IMR-90 (cell line): ENCODE results near the gene SLCO6A1. TPM values are rescaled to one million over a fixed set of nuclear protein-coding genes. Genes with fewer than 3 reads are reported as not detected.

Experiments
- ATAC-seq: fragments of 200-7000 bp; cut with Tn5 transposase; 2 replicates; pipeline ENCODE4 v1.9.1; 2020; ENCODE audit warnings: low read depth, mild to moderate bottlenecking, moderate library complexity
- BruUV-seq: library from RNA; stranded (reverse); fragments of 400-500 nt; replicated peaks from 2 replicates; lab custom pipeline; 2021; lab: Mats Ljungman, UMichigan
- CTCF ChIA-PET: fragments of 300-600 bp; formaldehyde crosslinking; extraction: SDS; loops from one replicate; lab custom pipeline; 2021; ENCODE audit warnings: antibody characterized with exemption; lab: Yijun Ruan, JAX
- POLR2A ChIA-PET: fragments of 300-600 bp; sonication (Branson Sonifier 250); formaldehyde crosslinking; loops from one replicate; lab custom pipeline; 2022; ENCODE audit warnings: antibody characterized with exemption; ENCODE audit not compliant: unreplicated experiment; lab: Charles Lee
- DNase-seq: peaks from one replicate; pipeline ENCODE4 v3.0.0; 2013
- H2AFZ ChIP-seq: replicated peaks from 2 replicates; pipeline ENCODE3; 2013; ENCODE audit warnings: low read length, mild to moderate bottlenecking; ENCODE audit not compliant: poor library complexity
- H2AK5ac ChIP-seq: 2 replicates; pipeline ENCODE4 v1.6.1; 2013; ENCODE audit warnings: low read depth, low read length, inconsistent platforms
- H2AK9ac ChIP-seq: replicated peaks from 2 replicates; pipeline ENCODE3; 2013; ENCODE audit warnings: mild to moderate bottlenecking, low read depth, low read length, moderate library complexity; ENCODE audit not compliant: poor library complexity
- H2BK120ac ChIP-seq: 2 replicates; pipeline ENCODE4 v1.6.1; 2013; ENCODE audit warnings: low read depth, low read length, inconsistent platforms
- H2BK15ac ChIP-seq: 3 replicates; pipeline ENCODE4 v1.6.1; 2013; ENCODE audit warnings: low read depth, low read length, inconsistent platforms
- H2BK20ac ChIP-seq: 2 replicates; pipeline ENCODE4 v1.6.1; 2013; ENCODE audit warnings: low read depth, mild to moderate bottlenecking, inconsistent platforms, low read length, moderate library complexity
- H2BK5ac ChIP-seq: 2 replicates; pipeline ENCODE4 v1.6.1; 2013; ENCODE audit warnings: mild to moderate bottlenecking, low read depth, low read length, inconsistent platforms; ENCODE audit not compliant: poor library complexity, severe bottlenecking
- H3K14ac ChIP-seq: replicated peaks from 2 replicates; pipeline ENCODE4 v1.6.1; 2013; ENCODE audit warnings: low read depth, low read length, inconsistent platforms
- H3K18ac ChIP-seq: 2 replicates; pipeline ENCODE4 v1.6.1; 2013; ENCODE audit warnings: low read depth, low read length, control low read depth
- H3K23ac ChIP-seq: 2 replicates; pipeline ENCODE4 v1.6.1; 2013; ENCODE audit warnings: low read depth, low read length, inconsistent platforms
- H3K27ac ChIP-seq: 2 replicates; pipeline ENCODE4 v1.5.1; 2013; ENCODE audit warnings: mild to moderate bottlenecking, control low read depth, low read length; ENCODE audit not compliant: insufficient read depth
- H3K27me3 ChIP-seq: 2 replicates; pipeline ENCODE4 v1.6.1; 2013; ENCODE audit warnings: low read length; ENCODE audit not compliant: control insufficient read depth, insufficient read depth
- H3K36me3 ChIP-seq: 2 replicates; pipeline ENCODE4 v1.6.1; 2013; ENCODE audit warnings: low read length, mixed read lengths; ENCODE audit not compliant: control insufficient read depth, insufficient read depth
- H3K4ac ChIP-seq: 2 replicates; pipeline ENCODE4 v1.6.1; 2013; ENCODE audit warnings: low read depth, low read length, inconsistent platforms
- H3K4me1 ChIP-seq: 2 replicates; pipeline ENCODE4 v1.6.1; 2013; ENCODE audit warnings: low read length, mixed read lengths; ENCODE audit not compliant: control insufficient read depth, insufficient read depth
- H3K4me2 ChIP-seq: 2 replicates; pipeline ENCODE4 v1.6.1; 2013; ENCODE audit warnings: low read depth, mild to moderate bottlenecking, control low read depth, low read length, moderate library complexity
- H3K4me3 ChIP-seq: 2 replicates; pipeline ENCODE4 v1.5.1; 2013; ENCODE audit warnings: low read depth, mild to moderate bottlenecking, control low read depth, low read length, moderate library complexity; ENCODE audit not compliant: insufficient read depth
- H3K56ac ChIP-seq: 2 replicates; pipeline ENCODE4 v1.6.1; 2013; ENCODE audit warnings: low read length, inconsistent platforms; ENCODE audit not compliant: insufficient read depth; ENCODE audit errors: extremely low read depth
- H3K79me1 ChIP-seq, 2 experiments: 2 replicates each; pipeline ENCODE4 v1.6.1; 2013; ENCODE audit warnings: low read length in 2 of 2, inconsistent platforms in 1 of 2, low read depth in 1 of 2
- H3K9ac ChIP-seq: 2 replicates; pipeline ENCODE4 v1.6.1; 2013; ENCODE audit warnings: low read depth, low read length, control low read depth
- H3K9me1 ChIP-seq: 2 replicates; pipeline ENCODE4 v1.6.1; 2013; ENCODE audit warnings: low read length, inconsistent platforms; ENCODE audit not compliant: insufficient read depth
- H3K9me3 ChIP-seq: 2 replicates; pipeline ENCODE4 v1.6.1; 2013; ENCODE audit warnings: low read length; ENCODE audit not compliant: control insufficient read depth, insufficient read depth
- H4K20me1 ChIP-seq: 2 replicates; pipeline ENCODE4 v1.6.1; 2013; ENCODE audit warnings: low read length, inconsistent platforms; ENCODE audit not compliant: insufficient read depth
- H4K5ac ChIP-seq: 2 replicates; pipeline ENCODE4 v1.6.1; 2013; ENCODE audit warnings: mild to moderate bottlenecking, low read depth, low read length, control low read depth
- H4K8ac ChIP-seq, 2 experiments: 2 replicates each; pipeline ENCODE4 v1.6.1; 2013; ENCODE audit warnings: low read depth in 2 of 2, low read length in 2 of 2, control low read depth in 1 of 2, inconsistent platforms in 1 of 2
- H4K91ac ChIP-seq: 2 replicates; pipeline ENCODE4 v1.6.1; 2013; ENCODE audit warnings: low read depth, low read length, inconsistent platforms; ENCODE audit not compliant: insufficient read depth
- BHLHE40 ChIP-seq: fragments of 150-350 bp; IDR thresholded peaks from 2 replicates; pipeline ENCODE4 v1.6.1; 2016; ENCODE audit warnings: mild to moderate bottlenecking, low read depth, low read length
- CEBPB ChIP-seq: IDR thresholded peaks from 2 replicates; pipeline ENCODE4 v1.6.1; 2012; ENCODE audit warnings: low read depth, low read length, improper control_type of control experiment
- CHD1 ChIP-seq: IDR thresholded peaks from 2 replicates; pipeline ENCODE4 v1.6.1; 2012; ENCODE audit warnings: low read depth, low read length, improper control_type of control experiment
- FOS ChIP-seq: fragments of 150-350 bp; IDR thresholded peaks from 2 replicates; pipeline ENCODE4 v1.6.1; 2016; ENCODE audit warnings: low read depth, low read length
- MAFK ChIP-seq: IDR thresholded peaks from 2 replicates; pipeline ENCODE4 v1.6.1; 2012; ENCODE audit warnings: low read depth, low read length, improper control_type of control experiment
- MAZ ChIP-seq: IDR thresholded peaks from 2 replicates; pipeline ENCODE4 v1.6.1; 2012; ENCODE audit warnings: low read depth, mild to moderate bottlenecking, low read length, improper control_type of control experiment, moderate library complexity, borderline replicate concordance
- MXI1 ChIP-seq: IDR thresholded peaks from 2 replicates; pipeline ENCODE4 v1.6.1; 2012; ENCODE audit warnings: low read depth, mild to moderate bottlenecking, low read length, moderate library complexity, borderline replicate concordance
- NFE2L2 ChIP-seq: fragments of 150-350 bp; IDR thresholded peaks from 2 replicates; pipeline ENCODE4 v1.6.1; 2016; ENCODE audit warnings: low read depth, mild to moderate bottlenecking, low read length
- POLR2A ChIP-seq: IDR thresholded peaks from 2 replicates; pipeline ENCODE4 v1.6.1; 2012; ENCODE audit warnings: mild to moderate bottlenecking, low read depth, low read length
- RAD21 ChIP-seq: IDR thresholded peaks from 2 replicates; pipeline ENCODE4 v1.6.1; 2012; ENCODE audit warnings: low read length, improper control_type of control experiment
- RCOR1 ChIP-seq: IDR thresholded peaks from 2 replicates; pipeline ENCODE4 v1.6.1; 2012; ENCODE audit warnings: mild to moderate bottlenecking, low read length, improper control_type of control experiment; ENCODE audit not compliant: insufficient replicate concordance
- RFX5 ChIP-seq: IDR thresholded peaks from 2 replicates; pipeline ENCODE4 v1.8.0; 2012; ENCODE audit warnings: low read depth, mild to moderate bottlenecking, low read length, moderate library complexity
- SMC3 ChIP-seq: fragments of 150-350 bp; IDR thresholded peaks from 2 replicates; pipeline ENCODE4 v1.6.1; 2016; ENCODE audit warnings: low read depth, mild to moderate bottlenecking, antibody characterized with exemption, low read length, moderate library complexity
- WGBS, 2 experiments: methylation state at CpG; one replicate each; pipeline versions ENCODE4 v1.1.5 to v1.1.7; 2013; ENCODE audit warnings: missing lambda C conversion rate in 2 of 2; ENCODE audit not compliant: insufficient read length in 1 of 2; ENCODE audit errors: extremely low coverage in 2 of 2; 5-methylcytosine and 5-hydroxymethylcytosine counted together
- dilution Hi-C: fragments of 300-500 bp; cut with HindIII; formaldehyde crosslinking; loops from one replicate; pipeline ENCODE4 v1.14.3; 2018; ENCODE audit warnings: low sequenced_read_pairs; ENCODE audit not compliant: unreplicated experiment
- in situ Hi-C: fragments of 300-500 bp; cut with MboI; formaldehyde crosslinking; loops from 3 replicates; pipeline ENCODE4 v1.14.3; 2019; ENCODE audit warnings: low sequenced_read_pairs, inconsistent platforms, mixed read lengths
- intact Hi-C: fragments of 100-400 bp; cut with micrococcal nuclease; formaldehyde crosslinking; loops from 2 replicates; pipeline ENCODE4 v1.10.0; 2022
- polyA plus RNA-seq, 3 experiments: library from polyadenylated mRNA; depleted of rRNA; stranded (reverse); fragments of >200 nt; gene quantifications; 2 replicates each; pipeline ENCODE4 v1.2.3, GENCODE V29; 2012; ENCODE audit warnings: low replicate concordance in 1 of 3
- total RNA-seq: library from RNA; depleted of rRNA; stranded (reverse); fragments of >200 nt; gene quantifications from 2 replicates; pipeline ENCODE4 v1.2.3, GENCODE V29; 2012
- TF ChIP-seq, protein P1 (sequence below): conservative IDR thresholded peaks from 2 replicates; pipeline ENCODE4 v1.5.1; 2012; ENCODE audit warnings: mild to moderate bottlenecking, low read depth, low read length, improper control_type of control experiment
- TF ChIP-seq, protein P2 (sequence below): fragments of 150-350 bp; IDR thresholded peaks from 2 replicates; pipeline ENCODE4 v1.6.1; 2017; ENCODE audit warnings: mild to moderate bottlenecking, antibody characterized with exemption, low read length, low read depth

Gene SLCO6A1
- total and polyA plus RNA-seq, 2 of the 4 experiments (the other 2 are of a cell fraction): not detected

DNA sequence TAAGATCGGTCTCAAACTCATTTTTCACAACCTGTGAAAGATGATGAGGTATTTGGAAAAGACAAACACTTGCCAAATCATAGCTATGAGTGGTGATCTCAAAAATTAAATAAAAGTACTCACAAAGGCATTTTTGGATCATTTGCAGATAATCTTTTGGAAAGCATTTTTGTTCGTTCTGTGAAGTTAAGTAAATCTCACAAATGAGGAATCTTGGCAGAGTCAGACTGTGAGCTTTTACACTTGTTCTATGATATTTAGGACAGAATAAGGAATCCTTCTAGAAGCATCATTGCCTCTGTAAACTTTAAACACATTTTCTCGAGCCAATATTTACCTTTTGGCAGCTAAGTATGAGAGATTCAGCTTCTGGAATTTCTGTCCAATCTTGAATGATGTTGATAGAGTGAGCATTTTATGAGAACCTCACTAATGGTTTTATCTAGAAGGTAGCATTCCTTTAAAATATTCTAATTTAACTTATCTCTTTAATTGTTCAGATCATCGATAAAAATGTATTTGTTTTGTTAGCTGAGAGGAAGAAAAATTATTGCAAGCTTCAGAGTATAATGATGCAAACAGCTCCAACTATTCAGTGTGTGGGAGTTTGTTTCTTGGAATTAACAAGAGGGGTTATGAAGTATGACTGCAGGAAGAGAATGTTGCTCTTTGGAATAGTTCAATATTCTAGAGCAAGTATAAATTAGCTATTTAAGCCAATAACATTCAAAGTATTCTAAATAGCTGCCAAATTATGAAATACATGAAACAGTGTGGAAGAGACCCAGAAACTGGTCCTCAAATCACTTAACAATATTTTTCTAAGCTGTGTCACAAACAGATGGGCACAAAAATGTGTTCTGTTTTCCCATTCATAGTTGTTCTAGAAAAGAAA, 48.6 kb upstream of the SLCO6A1 start:
- no peak overlapping the region for H3K4me3 ChIP-seq
- DNase-seq (no peak), ATAC-seq (no peak)
- no peak overlapping the region for H2AFZ ChIP-seq
- H3K9ac ChIP-seq: no peak overlapping the region
- ChIA-PET CTCF (interaction anchor here (1.1 to 2.1 kb wide), 4 partner anchors 9 to 493 kb away, joined by 3 to 7 read pairs (median 4); no protein-coding TSS in a partner anchor), POLR2A (no interaction called here)
- no peak overlapping the region for H3K4me2 ChIP-seq
- no peak overlapping the region for H4K8ac ChIP-seq
- no peak overlapping the region for H3K27ac ChIP-seq
- H3K4me1 ChIP-seq: no peaks in the 10 kb centered on the region
- no peak overlapping the region for H2AK5ac ChIP-seq
- WGBS, 2 experiments: no CpG with 5 or more reads among the region's 4 CpGs
- intact Hi-C loops: no loop called here
- H4K91ac ChIP-seq: no peak overlapping the region
- H2AK9ac ChIP-seq: no peak overlapping the region
- BruUV-seq: no TSS peak
- H2BK20ac ChIP-seq: no peak overlapping the region
- dilution Hi-C loops: no loop called here
- no peak overlapping the region for H3K56ac ChIP-seq
- H3K4ac ChIP-seq: no peak overlapping the region
- H2BK15ac ChIP-seq: no peak overlapping the region
- H3K79me1 ChIP-seq: no peaks in the 10 kb centered on the region
- no peak overlapping the region for H2BK120ac ChIP-seq
- no peaks in the 10 kb centered on the region for H3K9me1 ChIP-seq
- no peak overlapping the region for H3K18ac ChIP-seq
- no peak overlapping the region for H2BK5ac ChIP-seq
- H3K14ac ChIP-seq: no peak overlapping the region
- H3K27me3 ChIP-seq: no peaks in the 10 kb centered on the region
- H3K36me3 ChIP-seq: no peaks in the 10 kb centered on the region
- H4K5ac ChIP-seq: no peak overlapping the region
- no peak overlapping the region for H3K23ac ChIP-seq
- in situ Hi-C loops: no loop called here
- H4K20me1 ChIP-seq: no peaks in the 10 kb centered on the region
- no peaks in the 10 kb centered on the region for H3K9me3 ChIP-seq
- TF ChIP-seq CEBPB (no peak), MAZ (no peak), FOS (no peak), RCOR1 (no peak), CHD1 (no peak), RFX5 (no peak), MAFK (no peak), SMC3 (no peak), BHLHE40 (no peak), RAD21 (no peak), POLR2A (no peak), NFE2L2 (no peak), MXI1 (no peak)
- TF ChIP-seq, protein P1, sequence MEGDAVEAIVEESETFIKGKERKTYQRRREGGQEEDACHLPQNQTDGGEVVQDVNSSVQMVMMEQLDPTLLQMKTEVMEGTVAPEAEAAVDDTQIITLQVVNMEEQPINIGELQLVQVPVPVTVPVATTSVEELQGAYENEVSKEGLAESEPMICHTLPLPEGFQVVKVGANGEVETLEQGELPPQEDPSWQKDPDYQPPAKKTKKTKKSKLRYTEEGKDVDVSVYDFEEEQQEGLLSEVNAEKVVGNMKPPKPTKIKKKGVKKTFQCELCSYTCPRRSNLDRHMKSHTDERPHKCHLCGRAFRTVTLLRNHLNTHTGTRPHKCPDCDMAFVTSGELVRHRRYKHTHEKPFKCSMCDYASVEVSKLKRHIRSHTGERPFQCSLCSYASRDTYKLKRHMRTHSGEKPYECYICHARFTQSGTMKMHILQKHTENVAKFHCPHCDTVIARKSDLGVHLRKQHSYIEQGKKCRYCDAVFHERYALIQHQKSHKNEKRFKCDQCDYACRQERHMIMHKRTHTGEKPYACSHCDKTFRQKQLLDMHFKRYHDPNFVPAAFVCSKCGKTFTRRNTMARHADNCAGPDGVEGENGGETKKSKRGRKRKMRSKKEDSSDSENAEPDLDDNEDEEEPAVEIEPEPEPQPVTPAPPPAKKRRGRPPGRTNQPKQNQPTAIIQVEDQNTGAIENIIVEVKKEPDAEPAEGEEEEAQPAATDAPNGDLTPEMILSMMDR: no peak
- TF ChIP-seq, protein P2, sequence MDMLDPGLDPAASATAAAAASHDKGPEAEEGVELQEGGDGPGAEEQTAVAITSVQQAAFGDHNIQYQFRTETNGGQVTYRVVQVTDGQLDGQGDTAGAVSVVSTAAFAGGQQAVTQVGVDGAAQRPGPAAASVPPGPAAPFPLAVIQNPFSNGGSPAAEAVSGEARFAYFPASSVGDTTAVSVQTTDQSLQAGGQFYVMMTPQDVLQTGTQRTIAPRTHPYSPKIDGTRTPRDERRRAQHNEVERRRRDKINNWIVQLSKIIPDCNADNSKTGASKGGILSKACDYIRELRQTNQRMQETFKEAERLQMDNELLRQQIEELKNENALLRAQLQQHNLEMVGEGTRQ: no peak
